H1 (cell line): Measurements from ENCODE around the gene EGFLAM. TPM values are rescaled to one million over a fixed set of nuclear protein-coding genes. Genes with fewer than 3 reads are reported as not detected.

Experiments
- CTCF ChIA-PET: fragments of 300-600 bp; sonication (Branson Sonifier 250); formaldehyde crosslinking; loops from one replicate; lab custom pipeline; 2021; ENCODE audit not compliant: partially characterized antibody; lab: Charles Lee
- POLR2A ChIA-PET: fragments of 300-600 bp; sonication (Branson Sonifier 250); formaldehyde crosslinking; loops from one replicate; lab custom pipeline; 2021; ENCODE audit warnings: inconsistent platforms; ENCODE audit not compliant: partially characterized antibody; lab: Charles Lee
- DNase-seq, 2 experiments: peaks; one replicate each; pipeline versions ENCODE4 v3.0.0 to v3.0.0-alpha.2; 2010 to 2022; ENCODE audit warnings: low spot score in 2 of 2, low read depth in 1 of 2, mixed read lengths in 1 of 2
- FAIRE-seq: peaks from 2 replicates; lab custom pipeline; 2011; peaks lifted over from hg19 to GRCh38; lab: Jason Lieb, UNC
- H2AFZ ChIP-seq: 2 replicates; pipeline ENCODE4 v1.8.1; 2012; ENCODE audit warnings: low read length, inconsistent platforms
- H2AK5ac ChIP-seq: 2 replicates; pipeline ENCODE4 v1.6.1; 2013; ENCODE audit warnings: low read depth, low read length
- H2BK120ac ChIP-seq: replicated peaks from 2 replicates; pipeline ENCODE3; 2013; ENCODE audit warnings: low read depth, low read length, inconsistent platforms
- H2BK12ac ChIP-seq: 2 replicates; pipeline ENCODE4 v1.6.1; 2013; ENCODE audit warnings: low read depth, low read length
- H2BK15ac ChIP-seq: 2 replicates; pipeline ENCODE4 v1.6.1; 2013; ENCODE audit warnings: low read length
- H2BK20ac ChIP-seq: 2 replicates; pipeline ENCODE4 v1.6.1; 2013; ENCODE audit warnings: low read length
- H2BK5ac ChIP-seq: 2 replicates; pipeline ENCODE4 v1.6.1; 2013; ENCODE audit warnings: low read depth, low read length
- H3K14ac ChIP-seq: 2 replicates; pipeline ENCODE4 v1.6.1; 2013; ENCODE audit warnings: inconsistent platforms; ENCODE audit not compliant: insufficient read length
- H3K18ac ChIP-seq: 2 replicates; pipeline ENCODE4 v1.6.1; 2013; ENCODE audit warnings: low read length; ENCODE audit errors: extremely low read depth
- H3K23ac ChIP-seq: 2 replicates; pipeline ENCODE4 v1.6.1; 2013; ENCODE audit warnings: inconsistent platforms; ENCODE audit not compliant: insufficient read length
- H3K23me2 ChIP-seq: 2 replicates; pipeline ENCODE4 v1.6.1; 2013; ENCODE audit warnings: low read depth, low read length
- H3K27ac ChIP-seq: 2 replicates; pipeline ENCODE4 v1.6.1; 2011; ENCODE audit warnings: low read depth, low read length, inconsistent platforms
- H3K27me3 ChIP-seq, 4 experiments: replicated peaks in 1 of 4; 1 replicate in 1 of 4; 2 replicates in 3 of 4; pipeline versions ENCODE4 v1.6.1 to v1.8.1; 2011 to 2013; ENCODE audit warnings: low read length in 3 of 4, mild to moderate bottlenecking in 3 of 4, inconsistent platforms in 2 of 4, mixed read lengths in 2 of 4, moderate library complexity in 1 of 4; ENCODE audit not compliant: control insufficient read depth in 3 of 4, insufficient read depth in 3 of 4; ENCODE audit errors: extremely low read depth in 1 of 4
- H3K36me3 ChIP-seq, 4 experiments: 2 replicates each; pipeline versions ENCODE4 v1.6.1 to v1.8.1; 2011 to 2013; ENCODE audit warnings: mild to moderate bottlenecking in 4 of 4, low read length in 3 of 4, moderate library complexity in 2 of 4, control low read depth in 1 of 4, inconsistent platforms in 1 of 4; ENCODE audit not compliant: insufficient read depth in 4 of 4, control insufficient read depth in 2 of 4
- H3K4ac ChIP-seq: replicated peaks from 2 replicates; pipeline ENCODE3; 2013; ENCODE audit warnings: low read length, low read depth, mixed read lengths, inconsistent platforms; ENCODE audit not compliant: insufficient read length
- H3K4me1 ChIP-seq, 4 experiments: replicated peaks in 1 of 4; 1 replicate in 1 of 4; 2 replicates in 3 of 4; pipeline versions ENCODE4 v1.6.1 to v1.8.1; 2011 to 2013; ENCODE audit warnings: low read length in 3 of 4, inconsistent platforms in 2 of 4, mixed read lengths in 1 of 4; ENCODE audit not compliant: insufficient read depth in 4 of 4, control insufficient read depth in 3 of 4
- H3K4me2 ChIP-seq, 2 experiments: 2 replicates each; pipeline versions ENCODE4 v1.6.1 to v1.8.1; 2011 to 2013; ENCODE audit warnings: low read depth in 2 of 2, low read length in 2 of 2, control low read depth in 1 of 2, inconsistent platforms in 1 of 2, mild to moderate bottlenecking in 1 of 2; ENCODE audit not compliant: insufficient read depth in 1 of 2
- H3K4me3 ChIP-seq, 4 experiments: fragments of 200-600, 300-600 bp in 1 of 4; sonication (generic), shearing (Covaris generic), sonication (Bioruptor Twin) in 1 of 4; 2 replicates each; pipeline versions ENCODE4 v1.5.1 to v1.8.1; 2011 to 2016; ENCODE audit warnings: low read length in 4 of 4, low read depth in 3 of 4, control low read depth in 2 of 4, inconsistent platforms in 2 of 4, mild to moderate bottlenecking in 2 of 4, mixed read lengths in 1 of 4, moderate library complexity in 1 of 4; ENCODE audit not compliant: insufficient read depth in 2 of 4; ENCODE audit errors: extremely low read depth in 1 of 4
- H3K56ac ChIP-seq: replicated peaks from 2 replicates; pipeline ENCODE3; 2013; ENCODE audit warnings: low read depth, mild to moderate bottlenecking, mixed read lengths, low read length, inconsistent platforms; ENCODE audit not compliant: insufficient read length
- H3K79me1 ChIP-seq: 2 replicates; pipeline ENCODE4 v1.6.1; 2013; ENCODE audit warnings: low read depth, low read length, control low read depth
- H3K79me2 ChIP-seq, 2 experiments: 2 replicates each; pipeline versions ENCODE4 v1.6.1 to v1.8.1; 2012 to 2013; ENCODE audit warnings: low read length in 2 of 2, mild to moderate bottlenecking in 2 of 2, inconsistent platforms in 1 of 2; ENCODE audit not compliant: insufficient read depth in 2 of 2, control insufficient read depth in 1 of 2
- H3K9ac ChIP-seq, 4 experiments: replicated peaks in 1 of 4; 1 replicate in 1 of 4; 2 replicates in 3 of 4; pipeline versions ENCODE4 v1.6.1 to v1.8.1; 2011 to 2013; ENCODE audit warnings: low read depth in 3 of 4, low read length in 3 of 4, control low read depth in 2 of 4, mild to moderate bottlenecking in 2 of 4, moderate library complexity in 2 of 4, inconsistent platforms in 1 of 4; ENCODE audit errors: extremely low read depth in 1 of 4
- H3K9me3 ChIP-seq, 2 experiments: 2 replicates each; pipeline versions ENCODE4 v1.6.1 to v1.8.1; 2012 to 2013; ENCODE audit warnings: mild to moderate bottlenecking in 2 of 2, moderate library complexity in 2 of 2, control low read depth in 1 of 2, inconsistent platforms in 1 of 2, low read depth in 1 of 2, low read length in 1 of 2, mixed read lengths in 1 of 2; ENCODE audit not compliant: insufficient read depth in 2 of 2
- H4K20me1 ChIP-seq, 2 experiments: replicated peaks in 1 of 2; 2 replicates each; pipeline versions ENCODE3 to v1.8.1; 2011 to 2013; ENCODE audit warnings: inconsistent platforms in 2 of 2, low read length in 2 of 2, mild to moderate bottlenecking in 1 of 2; ENCODE audit not compliant: insufficient read depth in 2 of 2, control insufficient read depth in 1 of 2
- H4K5ac ChIP-seq: 2 replicates; pipeline ENCODE4 v1.6.1; 2013; ENCODE audit warnings: low read length, low read depth, mixed read lengths, inconsistent platforms; ENCODE audit not compliant: insufficient read length
- H4K8ac ChIP-seq: 2 replicates; pipeline ENCODE4 v1.8.0; 2013; ENCODE audit warnings: mild to moderate bottlenecking, moderate library complexity, low read length, inconsistent platforms; ENCODE audit not compliant: insufficient read depth; ENCODE audit errors: extremely low read depth
- H4K91ac ChIP-seq: replicated peaks from 2 replicates; pipeline ENCODE3; 2013; ENCODE audit warnings: low read length, mixed read lengths, inconsistent platforms; ENCODE audit not compliant: insufficient read length
- ASH2L ChIP-seq: fragments of 200-600, 300-600 bp; sonication (generic); IDR thresholded peaks from one replicate; pipeline ENCODE4 v1.7.1; 2017; ENCODE audit warnings: low read length
- BCL11A ChIP-seq, 2 experiments: IDR thresholded peaks; one replicate each; pipeline ENCODE4 v1.6.1; 2011; ENCODE audit warnings: low read depth in 2 of 2, low read length in 2 of 2, mild to moderate bottlenecking in 2 of 2
- BRCA1 ChIP-seq: IDR thresholded peaks from 2 replicates; pipeline ENCODE4 v1.6.1; 2012; ENCODE audit warnings: low read depth, low read length, improper control_type of control experiment
- CHD1 ChIP-seq: IDR thresholded peaks from 2 replicates; pipeline ENCODE4 v1.6.1; 2012; ENCODE audit warnings: low read depth, low read length, improper control_type of control experiment
- CTCF ChIP-seq, 3 experiments: IDR thresholded peaks; 1 replicate in 2 of 3; 2 replicates in 1 of 3; pipeline versions ENCODE4 v1.5.1 to v1.6.1; 2011; ENCODE audit warnings: low read length in 3 of 3, mild to moderate bottlenecking in 3 of 3, inconsistent platforms in 2 of 3, low read depth in 1 of 3, moderate library complexity in 1 of 3; ENCODE audit not compliant: insufficient read depth in 1 of 3; ENCODE audit errors: control extremely low read depth in 1 of 3
- E2F6 ChIP-seq: IDR thresholded peaks from 2 replicates; pipeline ENCODE4 v1.6.1; 2012; ENCODE audit warnings: inconsistent platforms
- HDAC2 ChIP-seq, 2 experiments: fragments of 300-600 bp in 1 of 2; sonication (generic) in 1 of 2; IDR thresholded peaks; 2 replicates each; pipeline ENCODE4 v1.6.1; 2011 to 2012; ENCODE audit warnings: low read depth in 2 of 2, low read length in 2 of 2, mild to moderate bottlenecking in 2 of 2, moderate library complexity in 2 of 2, borderline replicate concordance in 1 of 2, inconsistent platforms in 1 of 2
- POLR2A ChIP-seq, 2 experiments: IDR thresholded peaks; 1 replicate in 1 of 2; 2 replicates in 1 of 2; pipeline ENCODE4 v1.6.1; 2011; ENCODE audit warnings: low read depth in 2 of 2, low read length in 2 of 2, mild to moderate bottlenecking in 2 of 2; ENCODE audit errors: control extremely low read depth in 1 of 2
- RNF2 ChIP-seq: fragments of 200-900, 300-1000 bp; sonication (generic); IDR thresholded peaks from 2 replicates; pipeline ENCODE4 v1.7.1; 2016; ENCODE audit warnings: borderline replicate concordance, low read depth, mild to moderate bottlenecking, antibody characterized with exemption, low read length; ENCODE audit not compliant: poor library complexity, severe bottlenecking; ENCODE audit errors: missing control alignments
- SP4 ChIP-seq: IDR thresholded peaks from 2 replicates; pipeline ENCODE4 v1.6.1; 2012; ENCODE audit warnings: low read length, inconsistent platforms
- WGBS, 2 experiments: shearing (Covaris generic) in 1 of 2; methylation state at CpG; one replicate each; pipeline versions ENCODE4 v1.1.6 to v1.1.7; 2013 to 2015; ENCODE audit warnings: low lambda C conversion rate in 2 of 2, mixed read lengths in 2 of 2, inconsistent platforms in 1 of 2, low coverage in 1 of 2, missing lambda C conversion rate in 1 of 2; ENCODE audit not compliant: insufficient replicate concordance in 2 of 2, insufficient coverage in 1 of 2, insufficient read length in 1 of 2; ENCODE audit errors: extremely low coverage in 1 of 2, missing lambda C conversion rate in 1 of 2; 5-methylcytosine and 5-hydroxymethylcytosine counted together
- polyA plus RNA-seq, 7 experiments: library from polyadenylated mRNA; depleted of rRNA in 3 of 7; stranded (reverse) in 5 of 7; unstranded in 2 of 7; fragments of >200 nt in 5 of 7; fragments of 200-250 nt in 2 of 7; gene quantifications; 1 replicate in 5 of 7; 2 replicates in 1 of 7; 4 replicates in 1 of 7; pipeline versions ENCODE4 v1.2.1 to v1.2.3, GENCODE V29; 2011 to 2013; ENCODE audit warnings: missing spikeins in 2 of 7, mixed read lengths in 2 of 7
- total RNA-seq: library from RNA; stranded (reverse); fragmentation: NEBNext Ultra II Directional; extraction: Animal tissue kit (Norgen Biotek cat#: 25700); gene quantifications from 2 replicates; pipeline ENCODE4 v1.2.1, GENCODE V29; 2021

The EGFLAM gene
- total and polyA plus RNA-seq, 2 of the 8 experiments (the other 6 are each of a cell fraction or from before 2014, with no cell fraction given) = 0.20 to 0.24 TPM

GRCh38 chr5:38290028-38290653, 31.8 kb downstream of the EGFLAM start:
- Histone ChIP-seq H3K4me2 (no peak overlapping the region), H3K27ac (no peak overlapping the region), H3K9me3 (no peaks in the 10 kb centered on the region; a peak in 1 of 4 replicates), H4K91ac (no peak overlapping the region), H2BK15ac (no peak overlapping the region), H3K79me2 (no peaks in the 10 kb centered on the region), H3K23me2 (no peaks in the 10 kb centered on the region), H3K56ac (no peak overlapping the region), H2BK20ac (no peak overlapping the region), H2BK5ac (no peak overlapping the region), H4K20me1 (no peaks in the 10 kb centered on the region), H4K5ac (no peak overlapping the region), H2BK12ac (no peak overlapping the region), H3K79me1 (no peaks in the 10 kb centered on the region), H3K4me1 (no peaks in the 10 kb centered on the region), H3K9ac (no peak overlapping the region), H3K4ac (no peak overlapping the region), H3K18ac (no peak overlapping the region), H2AK5ac (no peak overlapping the region), H3K4me3 (no peak overlapping the region), H4K8ac (no peak overlapping the region), H2BK120ac (no peak overlapping the region), H3K27me3 (no peaks in the 10 kb centered on the region), H3K14ac (no peak overlapping the region), H3K36me3 (no peaks in the 10 kb centered on the region), H2AFZ (no peak overlapping the region), H3K23ac (no peak overlapping the region)
- ChIA-PET CTCF (interaction anchor here (0.6 to 0.9 kb wide), 3 partner anchors 24 to 41 kb away, joined by 3 to 4 read pairs (median 3); no protein-coding TSS in a partner anchor), POLR2A (no interaction called here)
- DNase-seq (no peak), FAIRE-seq (no peak)
- WGBS, 2 experiments = 87% methylated on average over 8 of the region's 8 CpGs; no CpG with 5 or more reads in 1 of the 2 experiments
- TF ChIP-seq ASH2L = no peak
- no peak for TF ChIP-seq SP4
- TF ChIP-seq CHD1 = no peak
- TF ChIP-seq BCL11A (IDR thresholded peaks at IDR 0.05; ENCODE audit: low read depth in 2 of 2, low read length in 2 of 2) = no peak
- no peak for TF ChIP-seq E2F6
- TF ChIP-seq HDAC2 (IDR thresholded peaks at IDR 0.05; ENCODE audit: borderline replicate concordance in 1 of 2, low read depth in 2 of 2, low read length in 2 of 2) = no peak
- no peak for TF ChIP-seq POLR2A (IDR thresholded peaks at IDR 0.05; ENCODE audit: control extremely low read depth in 1 of 2, low read depth in 2 of 2, low read length in 2 of 2)
- no peak for TF ChIP-seq RNF2
- TF ChIP-seq BRCA1 = no peak
- no peak for TF ChIP-seq CTCF (IDR thresholded peaks at IDR 0.05; ENCODE audit: control extremely low read depth in 1 of 3, insufficient read depth in 1 of 3, low read depth in 1 of 3, low read length in 3 of 3)
